DND-41 (cell line): ENCODE results near the gene SLC38A11.

Source experiments
- ATAC-seq: fragments of 200-7000 bp; cut with Tn5 transposase; 3 replicates; pipeline ENCODE4 v1.9.1; 2021; ENCODE audit warnings: low read depth; ENCODE audit not compliant: insufficient read depth
- DNase-seq: peaks from one replicate; pipeline ENCODE4 v3.0.0-alpha.2; 2020
- H2AFZ ChIP-seq: 2 replicates; pipeline ENCODE4 v1.6.0; 2012; ENCODE audit warnings: low read depth, low read length
- H3K27ac ChIP-seq: 2 replicates; pipeline ENCODE4 v1.5.1; 2012; ENCODE audit warnings: low read length, inconsistent platforms
- H3K27me3 ChIP-seq: fragments of 200-600 bp; sonication (generic); 2 replicates; pipeline ENCODE4 v1.6.0; 2012; ENCODE audit warnings: low read length, mild to moderate bottlenecking, inconsistent platforms; ENCODE audit not compliant: insufficient read depth, poor library complexity
- H3K36me3 ChIP-seq: 2 replicates; pipeline ENCODE4 v1.5.1; 2012; ENCODE audit warnings: low read length, inconsistent platforms; ENCODE audit not compliant: insufficient read depth
- H3K4me1 ChIP-seq: 2 replicates; pipeline ENCODE4 v1.5.1; 2012; ENCODE audit warnings: mild to moderate bottlenecking, low read length; ENCODE audit not compliant: insufficient read depth
- H3K4me2 ChIP-seq: 2 replicates; pipeline ENCODE4 v1.6.0; 2012; ENCODE audit warnings: mild to moderate bottlenecking, moderate library complexity, low read length, inconsistent platforms; ENCODE audit not compliant: insufficient read depth
- H3K4me3 ChIP-seq, 2 experiments: fragments of 200-600 bp in 1 of 2; shearing (Covaris generic) in 1 of 2; 2 replicates each; pipeline ENCODE4 v1.5.1; 2012 to 2016; ENCODE audit warnings: inconsistent platforms in 2 of 2, low read length in 2 of 2, mild to moderate bottlenecking in 2 of 2, low read depth in 1 of 2, moderate library complexity in 1 of 2
- H3K79me2 ChIP-seq: 2 replicates; pipeline ENCODE4 v1.6.0; 2012; ENCODE audit warnings: low read length, inconsistent platforms; ENCODE audit not compliant: insufficient read depth
- H3K9ac ChIP-seq: 2 replicates; pipeline ENCODE4 v1.6.0; 2012; ENCODE audit warnings: low read depth, mild to moderate bottlenecking, inconsistent platforms, low read length, moderate library complexity
- H3K9me3 ChIP-seq: 2 replicates; pipeline ENCODE4 v1.5.1; 2012; ENCODE audit warnings: low read length, moderate library complexity, mild to moderate bottlenecking, inconsistent platforms; ENCODE audit not compliant: insufficient read depth, severe bottlenecking
- H4K20me1 ChIP-seq: 2 replicates; pipeline ENCODE4 v1.6.0; 2012; ENCODE audit warnings: low read length; ENCODE audit not compliant: insufficient read depth
- CTCF ChIP-seq: IDR thresholded peaks from 2 replicates; pipeline ENCODE4 v1.5.1; 2012; ENCODE audit warnings: borderline replicate concordance, low read length, moderate library complexity, mild to moderate bottlenecking; ENCODE audit not compliant: poor library complexity, severe bottlenecking; ENCODE audit errors: extremely low read depth
- EZH2 ChIP-seq: IDR thresholded peaks from 3 replicates; pipeline ENCODE4 v1.6.1; 2012; ENCODE audit warnings: borderline replicate concordance, low read depth, mild to moderate bottlenecking, moderate library complexity, low read length, inconsistent platforms; ENCODE audit not compliant: severe bottlenecking

The SLC38A11 gene

GRCh38 chr2:164877169-164877568 lies 78.2 kb downstream of the SLC38A11 start:
- Histone ChIP-seq H3K4me3 (no peak overlapping the region), H3K27ac (no peak overlapping the region), H3K9me3 (no peaks in the 10 kb centered on the region), H3K4me2 (no peak overlapping the region), H4K20me1 (no peaks in the 10 kb centered on the region), H3K36me3 (no peaks in the 10 kb centered on the region), H3K9ac (no peak overlapping the region), H2AFZ (no peak overlapping the region), H3K27me3 (no peaks in the 10 kb centered on the region), H3K79me2 (no peaks in the 10 kb centered on the region), H3K4me1 (no peaks in the 10 kb centered on the region)
- ATAC-seq (no peak), DNase-seq (no peak)
- no peak for TF ChIP-seq CTCF
- no peak for TF ChIP-seq EZH2

- no peak for DNase-seq
- H3K4me2 ChIP-seq: no peak overlapping the region
- H4K20me1 ChIP-seq: no peaks in the 10 kb centered on the region
- H3K27ac ChIP-seq: no peak overlapping the region
- H3K9ac ChIP-seq: no peak overlapping the region
- H3K36me3 ChIP-seq: no peaks in the 10 kb centered on the region
- H3K27me3 ChIP-seq: no peaks in the 10 kb centered on the region
- no peaks in the 10 kb centered on the region for H3K9me3 ChIP-seq
- H3K79me2 ChIP-seq: no peaks in the 10 kb centered on the region
- no peak for ATAC-seq
- TF ChIP-seq EZH2: no peak
- TF ChIP-seq CTCF: no peak
- no peak overlapping the region for H2AFZ ChIP-seq
- H3K4me1 ChIP-seq: no peaks in the 10 kb centered on the region
- H3K4me3 ChIP-seq: no peak overlapping the region
Measured at GRCh38 chr2:164875334-164876205, 79.8 kb downstream of the SLC38A11 start.

- Histone ChIP-seq H2AFZ (no peak overlapping the region), H3K4me1 (no peaks in the 10 kb centered on the region), H3K27me3 (no peaks in the 10 kb centered on the region), H3K9me3 (no peaks in the 10 kb centered on the region), H3K4me3 (no peak overlapping the region), H3K27ac (no peak overlapping the region), H4K20me1 (no peaks in the 10 kb centered on the region), H3K79me2 (no peaks in the 10 kb centered on the region), H3K9ac (no peak overlapping the region), H3K36me3 (no peaks in the 10 kb centered on the region), H3K4me2 (no peak overlapping the region)
- TF ChIP-seq CTCF (no peak), EZH2 (no peak)
- ATAC-seq (no peak), DNase-seq (no peak)
Measured at GRCh38 chr2:164873210-164873908, 82.0 kb downstream of the SLC38A11 start.
